Psoas muscle (tissue), 8 donors: ENCODE measurements around the gene ASPG. TPM values are rescaled to one million over a fixed set of nuclear protein-coding genes. Genes with fewer than 3 reads are reported as not detected.
A peak's percentile ranks its signal among the peaks of the same experiment; 100 is the strongest.

Experiments used
- ATAC-seq, 4 donors: fragments of 200-7000 bp; cut with Tn5 transposase; one replicate each; pipeline ENCODE4 v1.9.1; 2020; ENCODE audit warnings: moderate library complexity in 3 of 4, mild to moderate bottlenecking in 2 of 4
- DNase-seq, 2 donors: peaks; one replicate each; pipeline ENCODE4 v3.0.0-alpha.2; 2020
- H3K27ac ChIP-seq: fragments of 200-600 bp; one replicate; pipeline ENCODE4 v1.8.0; 2022
- H3K27me3 ChIP-seq, 3 donors: fragments of 200-600 bp in 1 of 3; one replicate each; pipeline versions ENCODE4 v1.6.1 to v1.8.0; 2013 to 2022; ENCODE audit warnings: low read length in 2 of 3, mild to moderate bottlenecking in 2 of 3, moderate library complexity in 1 of 3; ENCODE audit not compliant: insufficient read depth in 3 of 3
- H3K36me3 ChIP-seq, 2 donors: fragments of 200-600 bp in 1 of 2; one replicate each; pipeline versions ENCODE4 v1.6.1 to v1.8.0; 2013 to 2022; ENCODE audit warnings: low read depth in 1 of 2, mild to moderate bottlenecking in 1 of 2, moderate library complexity in 1 of 2; ENCODE audit not compliant: insufficient read depth in 1 of 2
- H3K4me1 ChIP-seq: fragments of 200-600 bp; one replicate; pipeline ENCODE4 v1.8.0; 2022
- H3K4me3 ChIP-seq: fragments of 200-600 bp; one replicate; pipeline ENCODE4 v1.8.0; 2022; ENCODE audit warnings: mild to moderate bottlenecking
- H3K9me3 ChIP-seq: fragments of 200-600 bp; one replicate; pipeline ENCODE4 v1.8.0; 2022
- CTCF ChIP-seq: fragments of 200-600 bp; IDR thresholded peaks from one replicate; pipeline ENCODE4 v1.8.0; 2022; ENCODE audit warnings: antibody characterized with exemption
- WGBS, 3 donors: extraction: QIAGEN DNeasy Blood & Tissue Kit; methylation state at CpG; one replicate each; pipeline versions ENCODE4 v1.1.6 to v1.1.7; 2013; 5-methylcytosine and 5-hydroxymethylcytosine counted together
- intact Hi-C, 2 donors: fragments of 100-400 bp; cut with DNase I; formaldehyde crosslinking; loops; one replicate each; pipeline versions ENCODE4 v1.11.0 to v1.14.2; 2022
- polyA plus RNA-seq, 3 donors: library from polyadenylated mRNA; stranded (reverse); fragments of 200-250 nt; gene quantifications; one replicate each; pipeline ENCODE4 v1.2.3, GENCODE V29; 2013
- total RNA-seq, 4 donors: library from RNA; stranded (reverse); fragmentation: NEBNext Ultra II Directional in 2 of 4; extraction: Animal tissue kit (Norgen Biotek cat#: 25700) in 2 of 4; gene quantifications; one replicate each; pipeline versions ENCODE4 v1.2.1 to v1.2.4, GENCODE V29; 2021 to 2023
- donor health status: healthy with polysubstance abuse.
- donor health status: DM: no; HTN: no; CAD: no; lungs with moderate emphysema.
- donor health status: Bipolar disorder and iron deficiency.
- donor health status: healthy.
- donor health status: DM: yes; HTN: yes; CAD: no.
- donor health status: DM: no; HTN: no; CAD: no.
- donor health status: DM: no; HTN: no; CAD: no.
- donor health status: DM: yes; HTN: yes; CAD: no.

ASPG gene
- total and polyA plus RNA-seq, 7 donors: 0.04 to 0.84 (median 0.33) TPM; not detected in 1

- Histone ChIP-seq H3K4me3 (no peak overlapping the region), H3K27me3 (peaks cover 0 to 27% (median 6%) of the 10 kb centered on the region in 3 donors), H3K27ac (no peak overlapping the region), H3K4me1 (peaks cover 2% of the 10 kb centered on the region), H3K9me3 (no peaks in the 10 kb centered on the region), H3K36me3 (no peaks in the 10 kb centered on the region)
- TF ChIP-seq CTCF: no peak
- intact Hi-C loops: loop anchor here in 1 of 2 donors (5.0 kb wide), 1 partner anchor 494 kb away; no protein-coding TSS in a partner anchor
- 61 to 72% (median 64%) methylated on average over 16 of the region's 16 CpGs for WGBS, 3 donors
- no peak for DNase-seq
- ATAC-seq: no peak
These were observed 57.5 kb downstream of the ASPG start for GRCh38 chr14:104142946-104143470.

GRCh38 chr14:104143521-104144452 is 58.3 kb downstream of the ASPG start:
- no peaks in the 10 kb centered on the region for H3K36me3 ChIP-seq
- no peaks in the 10 kb centered on the region for H3K4me1 ChIP-seq
- H3K27me3 ChIP-seq: peaks cover 0 to 20% (median 1%) of the 10 kb centered on the region in 3 donors
- TF ChIP-seq CTCF: no peak
- DNase-seq: peak; percentile 10 to 46
- ATAC-seq: no peak
- no peak overlapping the region for H3K4me3 ChIP-seq
- WGBS, 3 donors: 69 to 77% (median 75%) methylated on average over 23 to 26 of the region's 26 CpGs
- H3K9me3 ChIP-seq: no peaks in the 10 kb centered on the region
- intact Hi-C loops: loop anchor here in 1 of 2 donors (5.0 kb wide), 1 partner anchor 494 kb away; no protein-coding TSS in a partner anchor
- no peak overlapping the region for H3K27ac ChIP-seq

GRCh38 chr14:104144453-104144790 is 58.9 kb downstream of the ASPG start:
- no peak overlapping the region for H3K4me3 ChIP-seq
- TF ChIP-seq CTCF: no peak
- no peak overlapping the region for H3K27ac ChIP-seq
- intact Hi-C loops: loop anchor here in 1 of 2 donors (5.0 kb wide), 1 partner anchor 493 kb away; no protein-coding TSS in a partner anchor
- no peaks in the 10 kb centered on the region for H3K4me1 ChIP-seq
- H3K9me3 ChIP-seq: no peaks in the 10 kb centered on the region
- DNase-seq (no peak), ATAC-seq (no peak)
- no peaks in the 10 kb centered on the region for H3K36me3 ChIP-seq
- WGBS, 3 donors: 77 to 83% (median 79%) methylated on average over 4 of the region's 4 CpGs
- H3K27me3 ChIP-seq: peaks cover 0 to 14% (median 0%) of the 10 kb centered on the region in 3 donors

GRCh38 chr14:104144911-104145825 is 59.7 kb downstream of the ASPG start:
- Histone ChIP-seq H3K4me1 (no peaks in the 10 kb centered on the region), H3K36me3 (no peaks in the 10 kb centered on the region), H3K27ac (no peak overlapping the region), H3K4me3 (no peak overlapping the region), H3K27me3 (peaks cover 0 to 9% (median 0%) of the 10 kb centered on the region in 3 donors), H3K9me3 (no peaks in the 10 kb centered on the region)
- ATAC-seq: no peak
- peak; percentile 16 to 40 for DNase-seq
- WGBS, 3 donors: 72 to 78% (median 77%) methylated on average over 34 to 37 of the region's 37 CpGs
- intact Hi-C loops: loop anchor here in 1 of 2 donors (5.0 kb wide), 1 partner anchor 492 kb away; no protein-coding TSS in a partner anchor
- TF ChIP-seq CTCF: no peak
